IPS-20b (cell line): ENCODE data around the gene FHOD3.

Source experiments
- H3K27ac ChIP-seq: one replicate; pipeline ENCODE4 v1.5.1; 2013; ENCODE audit warnings: low read length
- H3K27me3 ChIP-seq: 2 replicates; pipeline ENCODE4 v1.6.1; 2013; ENCODE audit warnings: mild to moderate bottlenecking, low read length, inconsistent platforms; ENCODE audit not compliant: insufficient read depth
- H3K36me3 ChIP-seq: 2 replicates; pipeline ENCODE4 v1.6.1; 2013; ENCODE audit warnings: low read depth, mild to moderate bottlenecking, inconsistent platforms, low read length, moderate library complexity; ENCODE audit not compliant: insufficient read depth
- H3K4me1 ChIP-seq: 2 replicates; pipeline ENCODE4 v1.6.1; 2013; ENCODE audit warnings: mild to moderate bottlenecking, control low read depth, inconsistent platforms, low read length, moderate library complexity; ENCODE audit not compliant: insufficient read depth
- H3K4me3 ChIP-seq: 2 replicates; pipeline ENCODE4 v1.5.1; 2013; ENCODE audit warnings: mild to moderate bottlenecking, low read length, inconsistent platforms
- H3K9ac ChIP-seq: 2 replicates; pipeline ENCODE4 v1.6.1; 2013; ENCODE audit warnings: low read depth, mild to moderate bottlenecking, inconsistent platforms, low read length, moderate library complexity
- H3K9me3 ChIP-seq: 2 replicates; pipeline ENCODE4 v1.6.1; 2013; ENCODE audit warnings: mild to moderate bottlenecking, low read depth, low read length, inconsistent platforms; ENCODE audit not compliant: insufficient read depth

The FHOD3 gene

GRCh38 chr18:36450264-36450663 is 152.8 kb downstream of the FHOD3 start:
- H3K27ac ChIP-seq: no peak overlapping the region
- peaks cover 43% of the 10 kb centered on the region; the same call in 1 of the 2 replicates for H3K4me1 ChIP-seq
- H3K27me3 ChIP-seq: no peaks in the 10 kb centered on the region
- no peaks in the 10 kb centered on the region for H3K9me3 ChIP-seq
- H3K36me3 ChIP-seq: no peaks in the 10 kb centered on the region
- H3K9ac ChIP-seq: no peak overlapping the region
- no peak overlapping the region for H3K4me3 ChIP-seq

GRCh38 chr18:36451454-36452251 is 154.1 kb downstream of the FHOD3 start:
- Histone ChIP-seq H3K9me3 (no peaks in the 10 kb centered on the region), H3K4me3 (no peak overlapping the region), H3K9ac (no peak overlapping the region), H3K4me1 (peaks cover 43% of the 10 kb centered on the region; the same call in 1 of the 2 replicates), H3K27ac (no peak overlapping the region), H3K36me3 (no peaks in the 10 kb centered on the region), H3K27me3 (no peaks in the 10 kb centered on the region)

DNA sequence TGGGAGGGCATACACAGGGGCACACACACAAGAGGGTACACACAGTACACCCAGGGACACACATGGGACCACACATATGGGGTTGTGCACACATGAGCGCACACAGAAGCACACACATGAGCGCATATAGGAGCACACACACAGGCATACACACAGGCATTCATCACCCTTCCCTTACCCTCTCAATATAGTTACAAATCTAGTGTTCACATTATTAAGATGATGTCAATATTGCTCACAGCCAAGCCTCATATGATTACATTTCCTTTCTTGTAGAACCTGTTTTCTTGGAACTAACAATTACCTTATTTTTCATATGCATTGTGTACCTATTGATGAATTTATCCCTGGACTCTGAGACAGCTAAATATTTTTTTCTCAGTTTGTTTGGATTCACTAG is 156.7 kb downstream of the FHOD3 start:
- peaks cover 20% of the 10 kb centered on the region; the same call in 1 of the 2 replicates for H3K4me1 ChIP-seq
- no peak overlapping the region for H3K4me3 ChIP-seq

DNA sequence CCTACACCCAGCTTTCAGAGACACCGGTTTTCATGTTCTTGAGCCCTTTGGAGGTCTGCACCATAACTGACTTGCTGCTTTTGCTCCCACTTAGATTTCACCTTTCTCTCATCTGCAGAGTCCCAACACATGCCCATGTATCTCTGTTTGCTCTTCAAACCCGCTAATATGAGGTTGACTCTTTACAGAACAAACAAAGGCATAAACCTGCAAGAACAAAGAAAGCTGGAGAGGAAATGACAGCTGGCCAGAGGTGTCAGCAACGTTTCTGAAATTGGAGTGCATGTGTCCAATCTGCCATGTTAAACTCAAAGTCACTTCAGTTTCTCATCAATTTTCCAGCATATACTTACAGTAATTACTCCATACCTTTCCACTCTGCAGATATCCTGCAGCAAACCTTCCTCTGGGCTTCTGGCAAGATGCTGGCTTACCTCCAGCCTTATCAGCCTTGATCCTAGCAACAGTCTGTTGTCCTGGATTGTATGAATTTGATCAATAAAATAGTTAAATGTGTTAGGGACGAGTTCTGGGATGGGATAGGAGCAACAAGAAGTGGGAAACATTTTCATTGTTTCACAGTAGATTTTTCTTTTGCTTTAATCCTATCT is 157.4 kb downstream of the FHOD3 start:
- Histone ChIP-seq H3K4me1 (peaks cover 13% of the 10 kb centered on the region; the same call in 1 of the 2 replicates), H3K27me3 (no peaks in the 10 kb centered on the region), H3K4me3 (no peak overlapping the region), H3K27ac (no peak overlapping the region), H3K9ac (no peak overlapping the region), H3K9me3 (no peaks in the 10 kb centered on the region), H3K36me3 (no peaks in the 10 kb centered on the region)

More for the DNA sequence above, 156.7 kb downstream of the FHOD3 start:
- H3K9ac ChIP-seq: no peak overlapping the region
- no peaks in the 10 kb centered on the region for H3K27me3 ChIP-seq
- no peaks in the 10 kb centered on the region for H3K36me3 ChIP-seq
- H3K27ac ChIP-seq: no peak overlapping the region
- H3K9me3 ChIP-seq: no peaks in the 10 kb centered on the region

DNA sequence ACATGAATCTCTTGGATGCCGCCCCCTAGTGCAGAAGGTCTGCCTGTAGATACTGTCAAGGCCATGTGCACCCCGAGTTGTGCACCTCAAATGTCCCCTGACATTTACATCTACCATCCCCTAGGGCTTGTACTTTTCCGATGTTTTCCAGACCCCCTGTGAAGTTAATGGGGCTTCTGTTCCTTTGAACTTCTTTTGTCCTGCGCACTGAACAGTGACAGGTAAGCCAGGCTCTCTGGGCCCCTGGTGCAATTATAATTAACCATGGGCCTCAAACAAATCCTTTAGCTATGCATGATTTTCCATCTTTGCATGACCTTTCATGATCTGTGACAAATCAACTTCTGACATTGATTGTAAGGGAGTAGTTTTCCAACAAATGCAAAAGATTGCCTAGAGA is 158.4 kb downstream of the FHOD3 start:
- H3K9ac ChIP-seq: no peak overlapping the region
- no peak overlapping the region for H3K27ac ChIP-seq
- no peaks in the 10 kb centered on the region for H3K9me3 ChIP-seq
- H3K4me1 ChIP-seq: peaks cover 13% of the 10 kb centered on the region; the same call in 1 of the 2 replicates
- no peak overlapping the region for H3K4me3 ChIP-seq
- H3K27me3 ChIP-seq: no peaks in the 10 kb centered on the region
- H3K36me3 ChIP-seq: no peaks in the 10 kb centered on the region

DNA sequence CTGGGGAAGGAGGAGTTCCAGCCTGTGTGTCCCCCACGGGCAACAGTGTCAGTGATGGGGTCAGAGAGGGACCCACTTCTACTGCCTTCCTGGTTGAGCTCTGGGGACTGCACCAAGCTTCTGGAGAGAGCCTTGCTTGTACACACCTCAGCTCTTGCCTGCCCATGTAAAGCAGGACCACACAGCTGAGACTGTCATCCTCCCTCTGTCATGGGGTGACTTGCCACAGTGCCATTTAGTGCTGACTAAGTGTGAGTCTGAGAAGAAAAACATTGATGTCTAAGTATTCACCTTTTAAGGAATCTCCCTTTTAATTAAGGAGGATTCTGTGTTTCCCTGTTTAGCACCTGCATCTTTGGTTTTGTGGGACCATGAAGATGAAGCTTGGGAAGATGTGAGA is 159.1 kb downstream of the FHOD3 start:
- Histone ChIP-seq H3K27ac (no peak overlapping the region), H3K4me3 (no peak overlapping the region), H3K9me3 (no peaks in the 10 kb centered on the region), H3K27me3 (no peaks in the 10 kb centered on the region), H3K9ac (no peak overlapping the region), H3K36me3 (no peaks in the 10 kb centered on the region), H3K4me1 (peaks cover 11% of the 10 kb centered on the region; the same call in 1 of the 2 replicates)

DNA sequence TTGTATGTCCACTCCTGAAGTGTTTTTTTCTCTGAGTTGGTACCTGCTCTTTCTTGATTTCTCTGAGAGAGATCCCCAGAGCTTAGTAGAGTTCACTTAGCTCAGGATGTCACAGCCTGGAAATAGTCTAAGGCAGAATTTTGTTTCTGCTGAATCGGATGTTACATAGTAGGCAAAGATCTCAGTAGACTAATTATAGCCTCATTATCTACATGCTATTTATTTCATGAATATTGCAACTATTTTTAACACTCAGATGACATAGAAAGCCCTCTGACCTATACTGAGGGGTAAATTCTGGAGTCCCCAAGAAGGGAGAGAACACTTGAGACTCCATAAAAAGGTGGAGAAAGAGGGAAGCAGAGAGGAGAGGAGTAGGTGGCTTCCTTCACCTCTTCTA is 160.2 kb downstream of the FHOD3 start:
- H3K27ac ChIP-seq: no peak overlapping the region
- peaks cover 11% of the 10 kb centered on the region; the same call in 1 of the 2 replicates for H3K4me1 ChIP-seq
- no peaks in the 10 kb centered on the region for H3K9me3 ChIP-seq
- H3K27me3 ChIP-seq: no peaks in the 10 kb centered on the region
- no peak overlapping the region for H3K4me3 ChIP-seq
- H3K9ac ChIP-seq: no peak overlapping the region
- H3K36me3 ChIP-seq: no peaks in the 10 kb centered on the region

- H3K36me3 ChIP-seq: no peaks in the 10 kb centered on the region
- H3K4me1 ChIP-seq: peaks cover 11% of the 10 kb centered on the region; the same call in 1 of the 2 replicates
- no peak overlapping the region for H3K9ac ChIP-seq
- no peak overlapping the region for H3K4me3 ChIP-seq
- no peaks in the 10 kb centered on the region for H3K27me3 ChIP-seq
- no peaks in the 10 kb centered on the region for H3K9me3 ChIP-seq
- H3K27ac ChIP-seq: no peak overlapping the region
These were observed 160.8 kb downstream of the FHOD3 start for GRCh38 chr18:36458306-36458705.

DNA sequence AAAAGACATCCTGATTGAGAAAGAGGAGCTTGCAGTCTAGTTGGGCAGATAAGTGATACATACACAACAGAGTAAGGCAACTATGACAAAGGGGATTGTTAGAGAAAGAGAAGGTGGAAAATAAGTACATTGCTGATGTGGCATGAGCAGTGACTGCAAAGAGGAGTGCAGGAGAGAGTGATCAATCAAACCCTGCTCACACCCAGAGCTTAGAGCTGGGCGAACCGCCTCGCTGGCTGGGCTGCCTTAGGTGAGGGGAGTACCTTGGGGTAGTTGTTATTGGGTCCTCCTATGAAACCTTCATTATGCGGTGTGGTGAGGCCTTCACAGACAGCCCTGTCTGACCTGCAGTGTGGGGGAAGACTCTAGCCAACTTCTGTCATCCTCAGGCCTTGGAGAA is 161.7 kb downstream of the FHOD3 start:
- Histone ChIP-seq H3K9me3 (no peaks in the 10 kb centered on the region), H3K4me1 (peaks cover 14% of the 10 kb centered on the region; the same call in 1 of the 2 replicates), H3K9ac (no peak overlapping the region), H3K27me3 (no peaks in the 10 kb centered on the region), H3K4me3 (no peak overlapping the region), H3K36me3 (no peaks in the 10 kb centered on the region), H3K27ac (no peak overlapping the region)

DNA sequence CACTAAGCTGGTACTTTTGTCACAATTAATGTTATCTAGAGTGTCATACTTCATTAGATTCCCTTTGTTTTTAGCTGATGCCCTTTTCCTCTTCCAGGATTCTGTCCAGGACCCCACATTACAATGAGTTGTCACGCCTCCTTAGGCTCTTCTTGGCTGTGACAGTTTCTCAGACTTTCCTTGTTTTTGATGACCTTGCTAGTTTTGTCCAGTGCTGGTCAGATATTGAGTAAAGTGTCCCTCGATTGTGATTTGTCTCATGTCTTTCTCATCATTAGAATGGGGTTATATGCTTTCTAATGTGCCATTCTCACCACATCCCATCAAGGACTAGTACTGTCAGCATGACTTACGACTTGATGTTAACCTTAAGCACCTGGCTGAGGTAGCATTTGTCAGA is 162.3 kb downstream of the FHOD3 start:
- Histone ChIP-seq H3K9ac (no peak overlapping the region), H3K4me1 (peaks cover 17% of the 10 kb centered on the region; the same call in 1 of the 2 replicates), H3K27me3 (no peaks in the 10 kb centered on the region), H3K4me3 (no peak overlapping the region), H3K36me3 (no peaks in the 10 kb centered on the region), H3K27ac (no peak overlapping the region), H3K9me3 (no peaks in the 10 kb centered on the region)

GRCh38 chr18:36460324-36460850 is 162.9 kb downstream of the FHOD3 start:
- peaks cover 17% of the 10 kb centered on the region; the same call in 1 of the 2 replicates for H3K4me1 ChIP-seq
- H3K4me3 ChIP-seq: no peak overlapping the region
- H3K27ac ChIP-seq: no peak overlapping the region
- H3K9ac ChIP-seq: no peak overlapping the region
- no peaks in the 10 kb centered on the region for H3K9me3 ChIP-seq
- no peaks in the 10 kb centered on the region for H3K27me3 ChIP-seq
- no peaks in the 10 kb centered on the region for H3K36me3 ChIP-seq

DNA sequence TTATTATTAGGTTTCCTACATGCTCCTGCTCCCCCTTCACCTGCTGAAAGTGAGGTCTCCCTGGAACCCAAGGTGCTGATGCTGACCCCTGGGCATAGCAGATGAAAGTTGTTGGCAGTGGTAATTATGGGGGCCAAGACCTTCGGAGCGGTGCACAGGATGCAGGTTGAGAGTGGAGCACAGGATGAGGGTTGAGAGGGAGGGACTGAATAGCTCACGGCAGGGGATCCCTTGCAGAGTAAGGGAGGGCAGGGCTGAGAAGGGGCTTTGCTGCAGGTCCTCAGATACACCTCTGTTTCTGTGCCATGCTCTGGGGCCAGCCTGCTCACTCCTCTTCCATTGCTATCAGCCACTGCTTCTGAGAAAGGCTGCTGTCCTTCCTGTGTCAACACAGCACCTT is 163.3 kb downstream of the FHOD3 start:
- Histone ChIP-seq H3K4me3 (no peak overlapping the region), H3K9ac (no peak overlapping the region), H3K4me1 (peaks cover 19% of the 10 kb centered on the region), H3K27ac (no peak overlapping the region), H3K27me3 (no peaks in the 10 kb centered on the region), H3K36me3 (no peaks in the 10 kb centered on the region), H3K9me3 (no peaks in the 10 kb centered on the region)
